NCI-H82 (cell line): ENCODE measurements around the gene ANP32E.
"Not testable (repeated sequence)": the region's sequence is repeated elsewhere in the genome, so short reads cannot be mapped to it uniquely, and the experiment has no call there.

ENCODE experiments used
- DNase-seq: peaks from one replicate; lab custom pipeline; 2025; lab: John Stamatoyannopoulos, UW

ANP32E gene

DNA sequence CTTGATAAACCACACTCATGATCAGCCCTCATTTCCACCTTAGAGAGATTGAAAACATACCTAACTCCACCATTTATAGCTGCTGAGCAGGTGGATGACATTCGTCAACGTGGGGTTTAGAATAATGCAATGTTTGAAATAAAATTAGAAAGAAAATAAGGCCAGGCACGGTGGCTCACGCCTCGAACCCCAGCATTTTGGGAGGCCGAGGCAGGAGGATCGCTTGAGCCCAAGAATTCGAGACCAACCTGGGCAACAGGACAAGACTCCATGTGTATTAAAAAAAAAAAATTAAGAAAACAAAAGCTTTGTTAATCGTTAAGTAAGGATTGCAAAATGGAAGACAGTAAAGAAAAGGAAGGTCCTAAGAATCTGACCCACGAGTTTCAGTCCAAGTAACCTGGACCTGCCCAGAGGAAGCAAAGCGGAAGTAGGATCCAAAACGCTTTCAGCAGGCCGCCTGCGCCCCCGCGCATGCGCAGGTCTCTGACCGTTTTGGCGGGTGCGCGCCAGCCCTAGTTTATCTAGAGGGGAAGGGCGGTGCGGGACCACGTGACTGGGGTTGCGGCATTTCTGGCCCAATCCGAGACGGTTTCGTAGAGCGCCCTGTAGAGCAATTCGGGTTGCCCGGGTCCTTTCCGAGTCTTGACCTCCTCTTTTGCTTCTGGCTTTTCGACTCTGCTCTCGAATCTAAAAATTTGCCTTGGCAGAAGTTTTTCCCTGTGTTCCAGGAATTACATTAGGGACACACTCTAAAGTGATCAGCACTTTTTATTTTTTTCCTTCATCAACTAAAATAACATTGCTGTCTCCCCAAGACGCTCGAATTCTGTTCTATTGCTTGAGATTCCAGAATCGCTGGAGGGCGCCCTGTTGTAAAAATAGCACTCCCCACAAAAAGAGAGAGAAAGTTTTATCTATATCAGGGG is 22.5 kb downstream of the ANP32E start:
- DNase-seq: peak; percentile 94

DNA sequence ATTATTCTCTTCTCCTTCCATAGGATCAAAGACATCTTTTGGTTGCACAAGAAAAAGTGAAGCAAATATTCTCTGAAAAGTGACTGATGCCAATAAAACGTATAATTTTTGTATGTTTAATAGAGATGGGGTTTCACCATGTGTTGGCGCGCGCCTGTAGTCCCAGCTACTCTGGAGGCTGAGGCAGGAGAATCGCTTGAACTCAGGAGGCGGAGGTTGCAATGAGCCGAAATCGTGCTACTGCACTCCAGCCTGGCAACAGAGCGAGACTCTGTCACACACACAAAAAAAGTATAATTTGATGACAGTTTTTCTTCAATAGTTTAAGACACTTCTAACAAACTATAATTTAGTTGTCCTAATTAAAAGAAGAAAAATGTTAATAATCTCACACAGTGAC is 23.8 kb downstream of the ANP32E start:
- no peak for DNase-seq

DNA sequence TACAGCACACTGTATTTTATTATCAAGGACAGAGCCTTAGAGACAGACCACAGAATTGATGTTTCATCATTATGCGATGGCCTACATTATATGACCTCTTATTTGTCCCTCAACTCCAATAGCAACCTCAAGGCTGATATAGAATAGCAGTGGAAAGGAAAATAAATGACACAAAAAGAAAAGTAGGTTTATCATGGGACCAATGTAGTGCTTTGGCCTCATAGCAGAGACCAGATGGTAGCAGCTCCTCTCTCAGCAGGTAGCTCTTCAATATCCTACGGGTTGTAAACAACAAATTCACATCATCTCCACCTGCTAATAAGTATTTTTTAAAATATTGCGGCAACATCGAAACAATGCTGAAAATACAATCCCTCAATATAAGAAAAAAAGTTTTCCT is 25.2 kb downstream of the ANP32E start:
- no peak for DNase-seq

DNA sequence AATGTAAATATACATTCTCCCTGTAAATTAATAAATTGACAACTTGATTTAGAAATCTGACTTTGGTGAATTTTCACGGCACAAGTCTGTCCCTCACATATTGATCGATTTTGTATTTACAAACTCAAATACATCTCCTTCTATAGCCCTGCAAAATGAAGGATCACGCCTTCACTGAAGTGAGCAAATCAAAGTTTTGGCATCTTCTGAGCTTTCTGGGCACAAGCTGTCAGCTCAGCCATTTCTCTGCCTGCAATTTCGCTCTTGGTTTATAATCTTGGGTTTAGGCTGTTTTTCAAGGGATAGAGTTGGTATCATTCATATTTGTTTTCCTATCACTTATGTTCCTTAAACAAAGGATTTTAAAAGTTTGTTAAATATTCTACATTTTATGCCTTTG is 25.8 kb downstream of the ANP32E start:
- DNase-seq: no peak

DNA sequence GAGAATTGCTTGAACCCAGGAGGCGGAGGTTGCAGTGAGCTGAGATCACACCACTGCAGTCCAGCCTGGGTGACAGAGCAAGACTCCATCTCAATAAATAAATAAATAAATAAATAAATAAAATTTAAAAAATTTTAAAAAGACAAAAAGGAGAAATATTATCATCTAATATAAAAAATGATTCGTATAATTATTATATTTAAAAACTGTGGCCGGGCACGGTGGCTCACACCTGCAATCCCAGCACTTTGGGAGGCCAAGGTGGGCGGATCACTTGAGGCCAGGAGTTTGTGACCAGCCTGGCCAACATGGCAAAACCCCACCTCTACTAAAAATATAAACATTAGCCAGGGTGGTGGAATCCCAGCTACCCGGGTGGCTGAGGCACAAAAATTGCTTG is 27.5 kb downstream of the ANP32E start:
- DNase-seq: not testable (repeated sequence)

DNA sequence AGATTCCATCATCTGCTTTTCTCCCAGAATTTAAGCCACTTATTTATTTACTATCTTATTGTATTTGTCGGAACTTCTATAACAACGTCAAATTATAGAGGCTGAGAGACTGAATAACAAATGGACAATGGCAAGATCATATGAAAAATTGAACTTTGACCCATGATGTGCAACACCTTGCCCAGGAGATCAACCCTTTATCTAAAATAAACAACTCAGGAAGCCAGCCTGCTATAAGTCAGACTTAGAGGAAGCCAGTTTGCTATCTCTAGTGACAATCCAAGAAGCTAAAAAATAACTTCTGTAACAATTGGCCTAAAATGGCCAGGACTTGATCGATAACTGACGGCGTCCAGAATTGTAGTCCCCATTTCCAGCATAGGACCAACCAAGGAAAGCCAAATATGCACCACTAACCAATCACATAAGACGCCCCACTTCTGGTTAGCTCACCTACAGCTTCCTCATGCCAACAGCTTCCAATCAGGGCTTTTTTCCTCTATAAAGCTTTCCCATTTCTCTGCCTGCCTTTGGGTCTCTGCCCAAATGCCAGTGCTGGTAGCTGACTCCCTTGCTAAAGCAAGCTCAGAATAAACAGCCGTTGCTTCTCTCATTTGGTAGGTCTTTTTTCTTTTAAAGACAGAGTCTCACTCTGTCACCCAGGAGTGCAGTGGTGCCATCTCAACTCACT is 28.5 kb downstream of the ANP32E start:
- no peak for DNase-seq

DNA sequence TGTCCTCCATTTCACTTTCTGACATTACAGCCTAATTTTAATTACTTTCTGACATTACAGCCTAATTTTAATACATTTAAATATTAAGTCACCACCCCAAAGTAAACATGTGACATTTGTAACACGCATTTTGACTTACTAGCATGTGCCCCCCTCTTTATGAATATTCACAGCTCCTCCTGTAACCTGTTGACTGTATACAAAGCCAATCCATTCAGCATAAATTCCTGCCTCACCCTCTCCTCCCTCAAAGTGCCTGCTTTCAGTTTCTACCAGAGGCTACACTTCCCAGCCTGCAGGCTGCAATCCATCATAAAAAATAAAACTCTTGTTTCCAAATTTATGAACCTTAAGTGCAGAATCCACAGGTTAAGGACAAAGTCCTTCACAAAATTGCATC is 39.5 kb downstream of the ANP32E start:
- no peak for DNase-seq

DNA sequence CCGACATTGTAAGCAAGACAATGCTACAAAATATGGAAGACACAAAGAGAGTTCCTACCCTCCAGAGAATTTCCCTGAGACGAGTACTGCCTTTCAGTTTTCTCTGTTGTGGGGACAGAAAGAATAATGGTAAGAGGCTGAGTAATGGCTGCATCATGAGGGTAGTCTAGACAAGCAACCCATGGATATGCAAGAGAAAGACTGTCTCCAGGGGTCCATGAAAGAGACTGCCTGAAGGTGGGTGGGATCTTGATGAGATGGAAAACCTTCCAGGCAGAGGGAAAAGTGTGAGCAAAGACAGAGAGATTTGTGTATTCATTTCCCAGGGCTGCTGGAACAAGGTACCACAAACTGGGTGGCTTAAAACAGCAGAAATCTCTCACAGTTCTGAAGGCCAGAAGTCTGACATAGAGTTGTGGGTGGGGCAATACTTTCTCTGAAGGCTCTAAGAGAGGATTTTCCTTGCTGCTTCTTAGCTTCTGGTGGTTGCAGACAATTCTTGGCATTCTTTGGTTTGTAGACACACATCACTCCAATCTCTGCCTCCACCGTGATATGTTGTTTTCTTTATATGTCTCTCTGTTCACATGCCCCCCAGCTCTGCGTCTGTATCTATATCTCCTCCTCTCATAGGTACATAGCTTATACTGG is 41.4 kb downstream of the ANP32E start:
- DNase-seq: no peak

DNA sequence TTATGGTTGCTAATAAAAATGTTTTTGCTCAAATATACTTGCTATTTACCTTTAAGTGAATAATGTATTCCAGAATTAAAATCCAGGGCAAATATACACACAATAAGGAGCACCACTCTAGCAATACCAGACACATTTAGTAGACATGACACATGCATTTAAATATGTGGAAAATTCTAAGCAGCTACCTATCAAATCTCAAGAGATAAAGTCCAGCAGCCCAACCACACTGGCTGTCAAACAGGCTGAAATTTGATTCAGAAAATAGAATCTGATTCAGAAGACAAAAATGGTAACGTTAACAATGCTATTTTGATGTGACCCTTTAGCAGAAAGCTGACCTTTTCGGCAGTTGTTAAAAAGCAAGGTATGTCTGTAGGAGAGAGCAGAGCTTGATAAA is 43.9 kb downstream of the ANP32E start:
- no peak for DNase-seq

DNA sequence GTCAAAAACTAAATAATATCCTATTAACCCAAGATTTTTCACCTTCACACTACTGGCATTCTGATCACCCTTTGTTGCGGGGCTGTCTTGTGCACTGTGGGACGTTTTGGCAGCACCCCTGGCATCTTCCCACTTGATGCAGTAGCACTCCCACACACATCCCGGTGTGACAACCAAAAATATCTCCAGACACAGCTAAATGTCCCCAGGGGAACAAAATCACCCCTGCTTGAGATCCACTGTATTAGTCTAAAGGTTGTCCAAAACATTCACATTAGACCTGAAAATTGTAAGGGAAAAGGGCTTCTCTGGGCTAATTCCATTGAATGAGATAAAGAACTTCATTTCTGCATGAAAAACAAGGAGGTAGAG is 48.4 kb downstream of the ANP32E start:
- DNase-seq: no peak

DNA sequence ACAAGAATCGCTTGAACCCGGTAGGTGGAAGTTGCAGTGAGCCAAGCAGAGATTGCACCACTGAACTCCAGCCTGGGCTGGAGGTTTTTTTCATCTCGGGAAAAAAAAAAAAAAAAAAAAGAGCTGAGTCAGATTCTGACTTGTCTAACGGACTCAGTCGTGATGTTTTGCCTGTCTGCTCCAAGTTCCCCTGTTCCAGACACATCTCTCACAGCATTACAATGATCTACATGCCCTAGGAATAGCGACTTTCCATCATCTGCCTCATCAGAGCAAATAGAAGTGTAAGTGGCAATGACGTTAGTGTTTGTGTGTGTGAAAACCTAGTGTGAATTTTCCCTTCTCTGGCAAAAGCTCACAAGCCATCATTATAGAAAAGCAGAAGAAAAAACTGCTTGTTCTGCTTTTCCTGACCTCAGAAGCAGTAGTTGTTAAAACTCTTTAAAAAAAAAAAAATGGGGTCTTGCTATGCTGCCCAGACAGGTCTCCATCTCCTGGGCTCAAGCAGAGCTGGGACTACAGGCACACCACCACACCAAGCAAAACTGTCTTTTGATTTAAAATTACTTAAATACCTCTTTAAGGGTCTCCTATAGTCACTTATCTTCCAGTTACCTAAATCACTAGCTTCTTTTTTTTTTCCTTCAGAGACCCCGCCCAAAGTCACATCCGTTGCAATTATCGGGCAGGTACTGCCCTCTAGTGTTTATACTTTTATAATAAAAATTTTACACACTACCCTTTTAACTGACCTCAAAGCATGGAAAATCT is 48.9 kb downstream of the ANP32E start:
- peak; percentile 80 for DNase-seq

DNA sequence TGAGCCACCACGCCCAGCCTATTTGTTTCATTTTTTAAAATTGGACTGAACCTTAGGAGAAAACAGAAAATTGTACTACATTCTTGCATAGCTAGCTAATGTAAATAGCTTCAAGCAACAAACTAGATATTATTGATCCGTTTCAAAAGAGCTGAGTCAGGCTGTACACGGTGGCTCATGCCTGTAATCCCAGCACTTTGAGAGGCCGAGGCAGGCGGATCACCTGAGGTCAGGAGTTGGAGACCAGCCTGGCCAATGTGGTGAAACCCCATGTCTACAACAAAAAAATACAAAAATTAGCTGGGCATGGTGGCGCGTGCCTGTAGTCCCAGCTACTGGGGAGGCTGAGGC is 49.5 kb downstream of the ANP32E start:
- DNase-seq: not testable (repeated sequence)

DNA sequence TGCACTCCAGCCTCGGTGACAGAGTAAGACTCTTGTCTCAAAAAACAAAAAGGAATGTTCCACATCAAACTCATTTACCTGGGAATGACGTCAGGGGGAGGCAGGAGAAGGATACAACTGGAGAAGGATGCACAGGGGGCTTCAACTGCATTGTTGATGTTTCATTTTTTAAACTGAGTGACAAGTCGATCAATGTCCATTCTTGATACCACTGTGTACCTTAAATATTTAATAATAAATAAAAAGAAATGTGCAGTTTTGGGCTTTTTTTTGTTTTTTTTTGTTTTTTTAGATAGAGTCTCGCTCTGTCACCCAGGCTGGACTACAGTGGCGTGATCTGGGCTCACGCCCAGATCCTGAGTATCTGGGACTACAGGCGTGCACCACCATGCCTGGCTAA is 50.4 kb downstream of the ANP32E start:
- DNase-seq: no peak

DNA sequence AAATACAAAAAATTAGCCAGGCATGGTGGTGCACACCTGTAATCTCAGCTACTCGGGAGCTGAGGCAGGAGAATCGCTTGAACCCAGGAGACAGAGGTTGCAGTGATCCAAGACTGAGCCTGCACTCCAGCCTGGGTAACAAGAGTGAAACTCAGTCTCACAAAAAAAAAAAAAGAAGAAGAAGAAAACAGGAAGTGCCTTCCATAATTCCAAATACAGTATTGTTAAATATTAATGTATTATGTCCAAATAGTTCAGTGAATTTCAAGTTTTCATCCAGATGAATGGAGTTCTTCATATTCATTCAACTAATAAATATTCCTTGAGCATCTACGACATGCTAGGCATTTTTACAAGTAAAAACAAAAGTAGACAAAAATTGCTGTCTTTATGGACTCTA is 52.9 kb downstream of the ANP32E start:
- no peak for DNase-seq

DNA sequence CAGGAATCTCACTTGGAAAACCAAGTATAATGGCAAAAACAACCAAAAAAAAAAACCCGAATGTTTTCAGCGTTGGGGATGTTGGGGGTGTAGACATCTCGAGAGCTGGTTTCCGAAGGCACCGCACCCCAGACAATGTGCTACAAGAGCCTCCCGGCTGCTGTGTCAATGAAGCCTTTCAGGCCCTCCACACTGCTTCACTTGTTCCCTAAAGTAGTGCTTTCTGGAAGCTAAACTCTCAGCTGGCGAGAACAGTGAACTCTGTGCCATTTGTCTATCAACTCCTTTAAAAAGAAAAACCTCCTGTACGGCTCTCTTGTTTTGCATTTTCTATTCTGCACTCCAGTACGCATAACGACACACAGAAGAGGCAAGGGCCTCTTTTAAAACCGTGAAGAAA is 53.7 kb downstream of the ANP32E start:
- DNase-seq: no peak

DNA sequence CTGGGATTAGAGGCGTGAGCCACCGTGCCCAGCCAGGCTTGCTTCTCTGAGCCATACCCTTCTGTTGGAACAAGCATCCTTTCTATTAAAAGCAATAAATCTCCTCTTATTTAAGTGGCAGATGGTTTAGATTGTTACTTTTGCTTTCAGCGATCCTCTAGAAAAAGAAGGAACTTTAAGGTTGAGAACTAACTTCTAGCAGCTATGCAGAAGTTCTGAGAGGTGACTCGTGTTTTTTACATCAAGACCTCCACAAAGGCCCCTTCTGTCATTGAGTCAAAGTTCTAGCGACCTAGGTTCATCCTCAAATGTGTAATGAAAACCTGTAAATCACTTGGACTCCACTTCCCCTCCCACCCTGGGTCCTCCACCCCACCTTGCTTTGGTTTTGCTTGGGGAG is 55.4 kb downstream of the ANP32E start:
- no peak for DNase-seq

DNA sequence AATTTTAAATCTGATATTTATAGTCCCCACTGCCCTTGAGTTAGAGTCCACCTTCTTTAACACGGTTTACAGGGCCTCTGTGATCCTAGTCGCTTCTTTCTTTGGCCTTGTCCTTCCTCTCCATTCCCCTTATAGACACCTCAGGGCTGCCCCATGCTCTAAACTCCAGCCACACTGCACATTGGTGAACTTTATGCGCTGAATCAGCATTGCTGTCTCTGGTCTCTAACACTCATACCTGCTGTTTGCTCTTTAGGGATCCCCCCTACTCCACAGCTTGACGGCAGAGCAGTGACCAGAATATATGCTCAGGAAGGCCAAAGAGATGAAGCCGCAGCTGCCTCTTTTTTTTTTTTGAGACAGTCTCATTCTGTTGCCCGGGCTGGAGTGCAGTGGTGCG is 56.0 kb downstream of the ANP32E start:
- DNase-seq: no peak

DNA sequence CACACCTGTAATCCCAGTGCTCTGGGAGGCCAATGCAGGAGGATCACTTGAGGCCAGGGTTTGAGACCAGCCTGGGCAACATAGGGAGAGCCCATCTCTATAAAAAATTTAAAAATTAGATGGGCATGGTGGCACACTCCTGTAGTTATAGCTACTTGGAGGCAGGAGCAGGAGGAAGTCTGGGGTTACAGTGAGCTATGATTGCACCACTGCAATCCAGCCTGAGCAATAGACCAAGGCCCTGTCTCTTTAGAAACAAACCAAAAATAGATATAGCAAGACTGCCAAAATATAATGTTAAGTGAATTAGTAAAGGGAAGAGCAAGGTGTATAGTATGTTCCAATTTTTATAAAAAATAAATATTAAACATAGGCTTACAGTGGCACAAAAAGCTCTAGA is 57.4 kb downstream of the ANP32E start:
- no peak for DNase-seq

DNA sequence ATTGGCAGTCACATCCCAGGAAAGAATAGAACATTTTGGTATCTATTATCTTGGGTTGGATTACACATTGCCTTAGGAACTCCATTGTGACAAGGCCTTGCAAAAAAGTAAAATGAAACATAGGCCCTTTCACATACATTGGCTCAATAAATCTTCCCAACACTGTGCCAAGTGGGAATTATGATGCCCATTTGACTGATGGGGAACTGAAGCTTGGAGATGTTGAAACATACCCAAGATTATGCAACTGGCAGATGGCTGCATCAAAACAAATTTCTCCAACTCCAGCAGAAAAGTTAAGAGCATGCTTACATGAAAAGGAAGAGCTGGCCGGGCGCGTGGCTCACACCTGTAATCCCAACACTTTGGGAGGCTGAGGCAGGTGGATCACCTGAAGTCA is 59.3 kb downstream of the ANP32E start:
- DNase-seq: no peak

DNA sequence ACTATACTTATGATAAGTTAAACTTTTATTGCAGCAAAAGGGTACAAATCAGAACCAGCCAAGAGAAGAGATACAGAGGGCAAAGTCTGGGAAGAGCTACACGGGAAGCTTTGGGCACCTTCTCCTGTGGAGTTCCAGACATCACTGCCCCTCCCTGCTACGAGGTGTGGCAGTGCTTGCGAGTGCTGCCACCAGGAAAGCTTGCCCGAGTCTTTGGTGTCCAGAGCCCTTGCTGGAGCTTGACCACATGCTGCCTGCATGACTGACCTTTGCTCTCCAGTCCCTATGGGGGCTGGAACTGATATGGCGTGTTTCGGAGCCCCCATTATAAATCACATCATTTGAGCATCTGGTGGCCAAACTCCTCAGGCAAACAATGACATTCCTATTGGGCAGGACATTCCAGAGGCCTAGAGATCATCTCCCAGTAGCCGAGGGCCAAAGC is 62.7 kb downstream of the ANP32E start:
- no peak for DNase-seq

DNA sequence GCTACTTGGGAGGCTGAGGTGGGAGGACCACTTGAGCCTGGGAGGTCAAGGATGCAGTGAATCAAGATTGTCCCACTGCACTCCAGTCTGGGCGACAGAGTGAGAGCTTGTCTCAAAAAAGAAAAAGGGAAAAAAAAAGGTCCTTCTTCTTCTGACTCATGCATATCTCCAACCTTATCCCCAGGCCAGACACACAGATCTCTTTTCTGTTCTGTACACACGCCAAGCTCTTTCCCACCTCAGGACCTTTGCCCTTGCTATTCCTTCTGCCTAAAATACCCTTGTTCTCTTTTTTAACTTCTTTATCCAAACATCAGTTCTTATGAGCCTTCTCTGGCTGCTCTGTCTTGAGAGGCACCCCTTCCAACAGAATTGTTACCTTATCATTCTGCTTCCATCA is 64.1 kb downstream of the ANP32E start:
- no peak for DNase-seq

DNA sequence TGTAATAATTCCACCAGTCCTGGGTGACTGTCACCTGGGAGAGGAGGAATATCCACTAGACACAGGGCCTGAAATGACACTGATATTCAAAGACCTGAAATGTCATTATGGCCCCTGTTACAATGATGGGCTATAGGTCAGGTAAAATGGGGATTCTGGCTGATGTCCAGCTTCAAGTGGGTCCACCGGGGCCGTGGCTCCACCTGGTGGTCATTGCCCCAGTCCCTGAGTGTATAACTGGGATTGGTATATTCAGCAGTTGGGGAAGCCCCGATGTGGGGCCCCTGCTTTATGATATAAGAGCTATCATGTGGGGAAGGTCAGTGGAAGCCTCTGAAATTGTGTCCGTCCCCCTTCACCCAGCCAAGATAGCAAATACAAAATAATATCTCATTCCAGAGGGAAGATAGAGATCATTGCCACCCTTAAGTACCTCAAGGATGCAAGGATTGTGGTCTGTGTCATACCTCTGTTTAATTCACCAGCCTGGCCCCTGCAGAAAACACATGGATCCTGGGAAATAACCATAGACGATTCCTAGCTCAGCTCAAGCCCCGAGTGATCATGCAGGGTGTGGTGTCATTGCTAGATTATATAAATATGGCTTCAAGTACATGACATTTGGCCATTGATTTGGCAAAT is 66.8 kb downstream of the ANP32E start:
- DNase-seq: peak; percentile 82
